Measurements from ENCODE around the gene LARP4B.

GRCh38 chr10:784403-785088 lies 147.0 kb downstream of the LARP4B start:
- TF ChIP-seq CHD2 (IDR thresholded peaks at IDR 0.05; ENCODE audit: low read length, partially characterized antibody) (no peak), POLR2AphosphoS5 (IDR thresholded peaks at IDR 0.05; ENCODE audit: low read depth, low read length) (no peak), TCF12 (IDR thresholded peaks at IDR 0.05) (no peak)
